Lung microvascular endothelial cell (primary cell): Measurements from ENCODE around the gene IL1RAPL1. TPM values are rescaled to one million over a fixed set of nuclear protein-coding genes. Genes with fewer than 3 reads are reported as not detected.

Experiments used
- DNase-seq, 2 donors: peaks; one replicate each; pipeline versions ENCODE4 v3.0.0 to v3.0.0-alpha.2; 2010; ENCODE audit warnings: low read depth in 2 of 2
- total RNA-seq: library from RNA; depleted of rRNA; stranded (reverse); fragments of >200 nt; gene quantifications from 2 replicates; pipeline ENCODE4 v1.2.1, GENCODE V29; 2014

IL1RAPL1 gene
- total RNA-seq, result 0.22 TPM in 1 of 2 replicates, not detected in the other

DNA sequence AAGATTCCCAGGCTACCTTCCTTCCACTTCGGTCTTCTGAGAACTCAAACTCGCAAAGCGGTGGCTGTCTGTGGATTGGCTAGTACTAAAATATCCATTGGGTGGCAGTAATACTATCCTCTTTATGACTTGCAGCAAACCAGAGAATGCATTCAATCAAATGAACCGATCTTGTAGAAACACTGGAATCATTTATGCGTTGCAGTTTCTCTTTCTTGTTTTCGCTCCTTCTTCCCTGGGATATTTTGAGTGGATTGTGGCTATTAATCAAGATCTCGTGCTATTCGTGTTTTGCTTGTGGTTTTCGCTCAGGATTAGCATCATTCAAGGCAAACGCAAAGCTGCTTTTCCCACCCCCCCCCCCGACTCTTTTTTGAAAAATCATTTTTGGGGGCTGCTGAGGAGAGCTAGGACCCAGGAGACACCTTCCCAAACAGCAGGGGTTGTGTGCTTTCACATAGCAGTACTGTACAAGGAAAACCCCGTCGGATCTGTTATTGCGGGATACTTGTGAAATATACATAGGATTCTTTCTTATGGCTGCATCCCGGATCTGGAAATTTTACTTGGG is at the start of gene IL1RAPL1:
Gene IL1RAPL1 (plus strand): TSS at position 466 of the 571 bp plus-strand sequence.
- DNase-seq, result peak; percentile 27 to 55

DNA sequence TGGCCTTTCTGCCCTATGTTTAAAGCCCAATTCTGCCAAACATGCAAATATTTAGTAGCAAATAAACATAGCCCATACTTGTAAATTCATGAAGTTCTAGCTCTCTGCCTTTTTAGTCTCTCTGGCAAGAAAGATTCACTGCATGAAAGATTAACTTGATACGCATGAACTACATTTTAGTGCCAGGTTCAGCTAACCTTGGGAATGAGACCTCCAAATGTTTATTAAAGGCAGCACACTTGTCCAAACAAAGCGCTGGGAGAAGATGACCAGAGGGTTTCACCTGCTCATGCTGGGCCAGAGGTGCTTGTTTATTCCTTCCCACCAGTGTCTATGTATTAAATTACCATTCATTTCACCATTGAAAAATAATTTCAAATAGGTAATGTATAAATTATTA is 44.5 kb upstream of the IL1RAPL1 start:
- DNase-seq, result no peak

GRCh38 chrX:28549838-28550237 is 37.4 kb upstream of the IL1RAPL1 start:
- DNase-seq, result no peak

DNA sequence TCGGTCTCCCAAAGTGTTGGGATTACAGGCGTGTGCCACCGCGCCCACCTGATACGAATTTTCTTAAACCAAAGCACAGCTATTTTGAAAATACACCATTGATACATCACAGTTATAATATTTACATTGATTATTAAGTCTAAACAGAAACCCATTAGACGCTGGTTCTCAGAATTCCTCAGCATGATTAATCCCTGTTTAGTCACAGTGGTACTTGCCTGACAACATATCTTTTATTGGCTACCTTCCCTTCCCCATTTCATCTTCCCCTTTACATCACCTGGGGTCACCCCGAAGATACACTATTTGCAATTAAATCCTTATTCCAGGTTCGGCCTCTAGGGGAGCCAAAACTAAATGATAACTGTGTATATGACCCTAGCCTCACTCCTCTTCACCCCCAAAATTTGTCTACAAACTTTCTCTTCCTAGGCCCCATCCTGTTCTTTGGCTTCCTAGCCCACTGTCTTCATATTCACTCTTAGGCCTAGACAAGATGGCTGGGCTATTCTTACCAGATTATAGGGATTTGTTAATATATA is 36.8 kb upstream of the IL1RAPL1 start:
- DNase-seq, result no peak

DNA sequence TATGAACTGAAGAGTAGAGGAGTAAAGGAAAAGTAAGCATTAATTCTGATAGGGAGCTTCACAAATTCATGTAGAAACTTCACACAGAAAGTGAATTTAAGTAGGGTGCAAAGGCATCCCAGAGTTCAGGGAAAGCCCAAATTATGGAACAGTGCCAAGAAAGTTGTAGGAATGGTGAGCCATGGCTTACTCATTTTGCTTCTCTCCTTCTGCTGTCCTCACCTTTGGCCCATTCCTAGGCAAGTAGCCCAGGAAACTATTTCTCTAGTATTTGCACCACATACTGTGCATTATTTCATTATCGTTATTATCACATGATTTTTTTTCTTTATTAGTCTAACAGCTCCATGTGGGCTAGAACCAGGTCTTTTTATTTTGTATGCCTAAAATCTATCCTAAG is 34.9 kb upstream of the IL1RAPL1 start:
- no peak for DNase-seq

GRCh38 chrX:28552882-28553829 is 34.1 kb upstream of the IL1RAPL1 start:
- DNase-seq, result no peak

- no peak for DNase-seq
Observed at GRCh38 chrX:28576117-28576516, 11.1 kb upstream of the IL1RAPL1 start.

DNA sequence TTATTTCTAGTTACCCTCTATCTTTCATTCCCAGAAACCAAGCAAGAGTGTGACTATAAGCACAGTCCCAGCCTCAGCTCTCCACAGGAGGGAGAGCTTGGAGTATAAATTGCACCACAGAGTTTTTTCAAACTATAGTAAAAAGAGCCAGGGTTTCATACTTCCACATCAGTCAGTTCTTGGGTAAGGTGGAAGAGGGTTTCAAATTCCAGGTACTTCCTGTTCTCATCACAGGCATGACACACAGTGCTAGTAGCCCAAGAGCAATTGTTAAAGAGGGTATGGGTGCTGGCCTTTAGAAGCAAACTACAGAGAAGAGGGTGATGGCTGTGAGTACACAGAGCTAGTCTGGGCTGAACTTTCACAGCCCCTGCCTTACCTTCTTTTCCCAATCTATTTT is 5.7 kb upstream of the IL1RAPL1 start:
- DNase-seq, result no peak

DNA sequence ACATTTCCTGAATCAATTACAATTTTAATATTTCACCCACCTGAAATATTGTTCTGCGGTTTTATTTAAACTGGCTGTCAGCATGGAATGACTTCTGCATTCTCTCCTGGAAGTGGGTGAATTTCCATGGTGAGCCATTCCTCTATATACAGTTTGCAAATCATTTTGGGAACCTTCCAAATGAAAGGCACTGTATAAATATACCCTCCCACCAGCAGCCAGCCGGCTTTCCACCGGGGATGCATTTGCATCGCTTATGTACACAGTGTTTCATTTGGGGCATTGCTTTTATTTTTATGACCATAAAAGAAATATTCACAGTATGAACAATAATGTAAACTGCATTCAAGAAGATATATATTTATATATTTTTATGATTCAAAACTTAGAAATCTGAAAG is 4.7 kb upstream of the IL1RAPL1 start:
- no peak for DNase-seq

DNA sequence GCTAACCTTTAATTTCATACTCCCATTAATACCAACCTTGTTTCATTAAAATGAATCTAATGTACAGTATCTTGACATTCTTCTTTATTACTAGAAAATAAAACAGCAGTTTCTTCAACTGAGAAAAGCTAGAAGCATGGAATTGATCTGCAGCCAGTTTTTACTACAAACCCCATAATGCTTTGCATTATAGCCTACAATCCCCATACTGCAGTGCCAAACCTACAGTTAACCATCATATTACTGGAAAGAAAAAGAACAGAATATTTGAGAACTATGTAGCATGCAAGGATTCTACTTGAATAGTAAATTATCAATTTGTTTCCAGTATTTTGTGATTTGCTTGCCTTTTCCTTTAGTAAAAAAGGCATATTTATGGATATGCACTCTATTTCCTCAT is 3.2 kb upstream of the IL1RAPL1 start:
- DNase-seq, result no peak

GRCh38 chrX:28585767-28586166 is 1.5 kb upstream of the IL1RAPL1 start:
- DNase-seq, result no peak

- peak in 1 of 2 donors; percentile 8 for DNase-seq
Observed at GRCh38 chrX:28586286-28586685, 960 bp upstream of the IL1RAPL1 start.

GRCh38 chrX:28589046-28589445 is 1.8 kb downstream of the IL1RAPL1 start:
- no peak for DNase-seq

DNA sequence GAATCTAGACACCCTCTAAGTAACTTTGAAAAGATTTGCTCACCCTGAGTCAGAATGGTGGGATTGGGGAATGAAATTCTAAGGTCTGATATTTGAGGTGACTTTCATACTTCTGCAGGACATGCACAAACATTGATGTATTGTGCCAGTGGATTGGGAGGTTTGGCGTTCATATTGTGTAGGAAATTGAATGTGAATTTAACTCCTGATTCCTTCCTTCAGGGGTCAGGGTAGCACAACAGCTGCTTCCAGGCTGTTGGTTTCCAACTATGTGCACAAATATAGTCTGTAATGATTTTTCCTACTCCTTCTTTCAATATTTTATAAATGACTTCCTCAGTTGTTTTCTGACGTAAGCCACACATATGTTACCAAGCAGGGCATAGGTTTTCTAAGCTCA is 3.1 kb downstream of the IL1RAPL1 start:
- peak; percentile 17 to 18 for DNase-seq

- DNase-seq, result peak in 1 of 2 donors; percentile 23
Observed at GRCh38 chrX:28591542-28591941, 4.3 kb downstream of the IL1RAPL1 start.

DNA sequence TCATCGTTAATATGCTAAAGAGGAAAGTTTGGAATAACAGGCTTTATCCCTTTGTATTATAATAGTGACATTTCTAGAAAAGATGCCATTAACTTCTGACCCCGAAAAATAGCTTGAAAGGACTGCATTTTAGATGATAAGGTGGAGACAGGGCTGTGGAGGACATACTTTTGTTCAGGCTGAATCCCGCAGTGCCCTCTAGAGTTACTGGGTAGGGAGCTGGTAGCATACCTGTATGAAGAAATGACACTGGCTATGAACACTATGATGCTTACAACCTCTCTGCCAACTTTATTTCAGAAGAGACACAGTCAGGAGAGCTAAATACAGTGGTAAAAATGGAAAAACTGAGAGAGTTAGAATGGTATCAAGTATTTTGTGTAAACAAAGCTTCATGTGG is 8.1 kb downstream of the IL1RAPL1 start:
- DNase-seq, result no peak

DNA sequence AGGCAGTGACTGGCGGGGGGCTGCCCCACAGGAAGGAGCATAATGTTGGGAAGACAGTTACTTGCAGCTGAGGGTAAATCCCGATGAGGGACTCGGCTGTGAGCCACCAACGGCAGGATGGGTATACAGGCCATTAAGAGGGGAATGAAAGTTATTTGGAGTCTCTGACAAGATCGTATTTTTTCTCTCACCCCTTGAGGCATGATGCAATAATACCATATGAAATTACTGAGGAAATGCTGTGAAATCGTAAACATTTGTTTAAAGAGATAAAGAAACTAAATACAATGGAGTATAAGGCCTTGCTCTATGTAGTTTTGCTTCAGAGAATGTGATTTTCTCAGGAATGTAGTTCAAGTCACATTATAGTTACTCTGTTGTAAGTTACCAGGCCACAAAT is 12.7 kb downstream of the IL1RAPL1 start:
- DNase-seq, result no peak

DNA sequence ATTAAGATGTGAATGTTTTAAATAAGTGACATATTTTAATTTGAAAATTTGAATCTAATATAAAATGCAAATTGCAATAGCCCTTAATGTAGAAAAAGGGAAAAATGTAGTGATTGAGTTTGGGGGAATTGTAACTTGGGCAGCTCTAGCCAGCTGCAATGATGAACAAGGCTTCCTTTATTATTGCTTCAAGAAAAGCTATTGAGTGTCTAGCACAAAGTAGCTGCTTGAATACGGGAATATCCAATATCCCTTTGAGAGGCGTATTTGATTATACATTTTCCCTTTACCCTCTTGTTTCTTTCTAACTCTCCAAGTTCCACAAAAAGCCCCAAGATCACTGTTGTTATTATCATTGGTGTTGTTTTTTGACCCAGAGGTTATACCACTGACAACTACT is 21.8 kb downstream of the IL1RAPL1 start:
- DNase-seq, result no peak

GRCh38 chrX:28609917-28610613 is 22.8 kb downstream of the IL1RAPL1 start:
- DNase-seq, result no peak

- no peak for DNase-seq
Observed at GRCh38 chrX:28610746-28611145, 23.5 kb downstream of the IL1RAPL1 start.

DNA sequence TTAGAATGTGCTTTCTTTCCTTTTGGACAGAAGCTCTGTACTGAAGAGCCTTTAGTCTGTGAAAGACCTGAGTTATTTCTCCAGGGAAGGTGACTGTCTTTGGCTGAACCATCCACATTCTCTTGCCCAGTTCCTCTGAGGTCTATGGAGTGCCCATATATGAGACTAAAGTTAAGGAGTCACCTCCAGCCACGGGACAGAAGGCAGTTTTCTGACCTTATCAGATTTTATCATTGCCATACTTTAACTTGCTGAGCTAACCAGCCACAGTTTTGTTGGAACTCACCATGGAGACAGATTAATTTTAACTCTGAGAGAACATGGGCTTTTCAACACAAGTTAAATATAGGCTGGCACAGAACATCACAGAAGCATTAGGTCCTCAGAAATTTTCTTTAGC is 26.3 kb downstream of the IL1RAPL1 start:
- DNase-seq, result no peak

GRCh38 chrX:28625223-28625622 is 38.0 kb downstream of the IL1RAPL1 start:
- DNase-seq, result no peak
